ENCODE data around the gene KCNG2. TPM values are rescaled to one million over a fixed set of nuclear protein-coding genes. Genes with fewer than 3 reads are reported as not detected.

Gene KCNG2
- total RNA-seq, 2 experiments from 2014 or later: not detected

DNA sequence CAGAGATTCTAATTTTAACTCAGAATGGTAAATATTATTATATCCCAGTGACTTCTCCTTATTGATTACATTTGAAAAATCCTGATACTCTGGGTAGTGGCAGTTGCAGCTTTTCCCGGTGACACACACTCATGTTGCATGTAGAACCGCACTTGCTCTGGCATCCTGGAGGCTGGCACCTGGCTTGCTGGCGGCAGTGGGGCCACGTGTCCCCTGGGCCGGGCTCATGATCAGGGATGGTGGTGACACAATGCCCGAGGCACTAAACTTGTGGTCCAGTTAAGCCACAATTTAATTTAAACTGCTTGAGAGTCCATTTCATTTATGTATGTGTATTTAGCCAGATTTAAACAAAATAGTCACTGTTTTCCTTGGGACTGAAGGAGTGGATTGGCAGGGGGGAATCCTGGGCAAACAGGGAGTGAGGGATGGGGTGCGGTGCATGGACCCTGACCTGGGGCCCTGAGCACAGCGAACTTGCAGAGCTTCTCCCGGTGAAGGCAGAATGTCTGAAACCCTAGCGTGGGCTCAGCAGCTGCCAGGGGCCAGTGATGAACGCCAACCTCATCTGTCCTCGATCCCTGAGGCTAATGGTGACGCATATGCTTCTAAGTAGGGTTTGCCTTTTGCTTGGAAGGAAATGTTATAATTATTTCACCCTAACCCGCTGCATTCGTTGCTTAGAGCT is 50.0 kb downstream of the KCNG2 start:
- intact Hi-C loops (cut with micrococcal nuclease; ENCODE audit: unreplicated experiment): no loop called here
- H3K4me3 ChIP-seq (ENCODE audit: low read depth, low read length, poor library complexity, severe bottlenecking): no peak overlapping the region
- no peaks in the 10 kb centered on the region for H3K4me1 ChIP-seq (ENCODE audit: insufficient read depth, low read length, poor library complexity, severe bottlenecking)
- no peaks in the 10 kb centered on the region for H3K9me3 ChIP-seq (ENCODE audit: low read length)
- no peaks in the 10 kb centered on the region for H4K20me1 ChIP-seq (ENCODE audit: insufficient read depth, low read length)
- ChIA-PET POLR2A (interaction anchor here (0.7 kb wide), 1 partner anchor 11 kb away, joined by 3 read pairs; no protein-coding TSS in a partner anchor), CTCF (ENCODE audit: unreplicated experiment) (no interaction called here)
- no TSS peak for BruUV-seq (replicated peaks)
- H3K36me3 ChIP-seq (ENCODE audit: insufficient read depth, low read length): no peaks in the 10 kb centered on the region
- H3K9me2 ChIP-seq (ENCODE audit: insufficient read depth, low read length): no peaks in the 10 kb centered on the region
- H2AFZ ChIP-seq (ENCODE audit: low read length): no peak overlapping the region
- H3K4me2 ChIP-seq (ENCODE audit: low read length): no peak overlapping the region
- no peak overlapping the region for H3K27ac ChIP-seq (ENCODE audit: low read depth, low read length, poor library complexity, severe bottlenecking)
- TF ChIP-seq EZH2phosphoT487 (IDR thresholded peaks at IDR 0.05; ENCODE audit: borderline replicate concordance, low read depth, low read length): no peak
- TF ChIP-seq, protein P1, sequence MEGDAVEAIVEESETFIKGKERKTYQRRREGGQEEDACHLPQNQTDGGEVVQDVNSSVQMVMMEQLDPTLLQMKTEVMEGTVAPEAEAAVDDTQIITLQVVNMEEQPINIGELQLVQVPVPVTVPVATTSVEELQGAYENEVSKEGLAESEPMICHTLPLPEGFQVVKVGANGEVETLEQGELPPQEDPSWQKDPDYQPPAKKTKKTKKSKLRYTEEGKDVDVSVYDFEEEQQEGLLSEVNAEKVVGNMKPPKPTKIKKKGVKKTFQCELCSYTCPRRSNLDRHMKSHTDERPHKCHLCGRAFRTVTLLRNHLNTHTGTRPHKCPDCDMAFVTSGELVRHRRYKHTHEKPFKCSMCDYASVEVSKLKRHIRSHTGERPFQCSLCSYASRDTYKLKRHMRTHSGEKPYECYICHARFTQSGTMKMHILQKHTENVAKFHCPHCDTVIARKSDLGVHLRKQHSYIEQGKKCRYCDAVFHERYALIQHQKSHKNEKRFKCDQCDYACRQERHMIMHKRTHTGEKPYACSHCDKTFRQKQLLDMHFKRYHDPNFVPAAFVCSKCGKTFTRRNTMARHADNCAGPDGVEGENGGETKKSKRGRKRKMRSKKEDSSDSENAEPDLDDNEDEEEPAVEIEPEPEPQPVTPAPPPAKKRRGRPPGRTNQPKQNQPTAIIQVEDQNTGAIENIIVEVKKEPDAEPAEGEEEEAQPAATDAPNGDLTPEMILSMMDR (conservative IDR thresholded peaks at IDR 0.05; ENCODE audit: low read length): no peak
- no peak for DNase-seq (ENCODE audit: low spot score)
- H3K79me2 ChIP-seq (ENCODE audit: insufficient read depth, low read depth, low read length): no peaks in the 10 kb centered on the region

GRCh38 chr18:79848294-79848578 is 50.5 kb downstream of the KCNG2 start:
- intact Hi-C loops (cut with micrococcal nuclease; ENCODE audit: unreplicated experiment): no loop called here

More at GRCh38 chr18:79848294-79848578, 50.5 kb downstream of the KCNG2 start:
- Histone ChIP-seq H3K36me3 (ENCODE audit: insufficient read depth, low read length) (no peaks in the 10 kb centered on the region), H2AFZ (ENCODE audit: low read length) (no peak overlapping the region), H3K9me3 (ENCODE audit: low read length) (no peaks in the 10 kb centered on the region), H3K79me2 (ENCODE audit: insufficient read depth, low read depth, low read length) (no peaks in the 10 kb centered on the region), H3K9me2 (ENCODE audit: insufficient read depth, low read length) (no peaks in the 10 kb centered on the region), H4K20me1 (ENCODE audit: insufficient read depth, low read length) (no peaks in the 10 kb centered on the region), H3K4me3 (ENCODE audit: low read depth, low read length, poor library complexity, severe bottlenecking) (no peak overlapping the region), H3K4me1 (ENCODE audit: insufficient read depth, low read length, poor library complexity, severe bottlenecking) (no peaks in the 10 kb centered on the region), H3K27ac (ENCODE audit: low read depth, low read length, poor library complexity, severe bottlenecking) (no peak overlapping the region), H3K4me2 (ENCODE audit: low read length) (no peak overlapping the region)
- DNase-seq (ENCODE audit: low spot score): no peak
- CTCF ChIA-PET (ENCODE audit: unreplicated experiment): no interaction called here
- POLR2A ChIA-PET: no interaction called here
- TF ChIP-seq, protein P1 (conservative IDR thresholded peaks at IDR 0.05; ENCODE audit: low read length): no peak
- TF ChIP-seq EZH2phosphoT487 (IDR thresholded peaks at IDR 0.05; ENCODE audit: borderline replicate concordance, low read depth, low read length): no peak
- no TSS peak for BruUV-seq (replicated peaks)

Measured in OCI-LY7 (cell line).